Measurements from ENCODE around the gene RUNX1.

DNA sequence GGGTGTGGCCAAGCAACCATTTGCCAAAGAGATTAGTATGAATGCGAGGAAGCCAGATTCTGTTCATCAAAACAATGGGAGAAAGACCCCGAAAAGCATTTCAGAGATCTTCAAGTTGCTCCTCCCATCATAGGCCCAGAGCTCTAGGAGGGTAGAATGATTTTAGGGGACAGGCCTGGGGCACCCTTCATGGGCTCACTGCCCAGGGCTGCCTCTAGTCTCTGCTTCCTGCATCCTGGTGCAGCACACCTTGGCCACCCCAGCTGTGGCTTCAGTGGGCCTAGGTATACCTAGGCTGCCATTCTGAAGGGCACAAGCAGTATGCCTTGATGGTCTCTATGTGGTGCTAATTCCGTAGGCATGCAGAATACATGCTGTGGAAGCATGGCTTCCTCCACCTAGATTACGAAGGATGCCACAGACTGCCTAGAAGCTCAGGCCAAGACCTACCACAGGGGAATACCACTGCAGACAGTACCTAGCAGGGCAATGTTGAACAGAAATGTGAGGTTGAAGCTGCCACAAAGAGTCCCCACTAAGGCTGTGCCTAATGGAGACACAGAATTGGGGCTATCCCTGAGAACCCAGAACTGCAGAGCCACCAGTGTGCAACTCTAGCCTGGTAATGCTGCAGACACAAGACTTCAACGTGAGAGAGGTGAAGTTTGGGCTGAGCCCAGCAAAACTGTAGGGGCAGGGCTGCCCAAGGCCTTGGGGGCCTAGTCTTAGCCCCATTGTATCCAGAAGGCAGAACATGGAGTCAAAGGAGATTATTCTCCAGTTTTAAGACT lies 221.5 kb downstream of the RUNX1 start:
- TF ChIP-seq, protein P1, sequence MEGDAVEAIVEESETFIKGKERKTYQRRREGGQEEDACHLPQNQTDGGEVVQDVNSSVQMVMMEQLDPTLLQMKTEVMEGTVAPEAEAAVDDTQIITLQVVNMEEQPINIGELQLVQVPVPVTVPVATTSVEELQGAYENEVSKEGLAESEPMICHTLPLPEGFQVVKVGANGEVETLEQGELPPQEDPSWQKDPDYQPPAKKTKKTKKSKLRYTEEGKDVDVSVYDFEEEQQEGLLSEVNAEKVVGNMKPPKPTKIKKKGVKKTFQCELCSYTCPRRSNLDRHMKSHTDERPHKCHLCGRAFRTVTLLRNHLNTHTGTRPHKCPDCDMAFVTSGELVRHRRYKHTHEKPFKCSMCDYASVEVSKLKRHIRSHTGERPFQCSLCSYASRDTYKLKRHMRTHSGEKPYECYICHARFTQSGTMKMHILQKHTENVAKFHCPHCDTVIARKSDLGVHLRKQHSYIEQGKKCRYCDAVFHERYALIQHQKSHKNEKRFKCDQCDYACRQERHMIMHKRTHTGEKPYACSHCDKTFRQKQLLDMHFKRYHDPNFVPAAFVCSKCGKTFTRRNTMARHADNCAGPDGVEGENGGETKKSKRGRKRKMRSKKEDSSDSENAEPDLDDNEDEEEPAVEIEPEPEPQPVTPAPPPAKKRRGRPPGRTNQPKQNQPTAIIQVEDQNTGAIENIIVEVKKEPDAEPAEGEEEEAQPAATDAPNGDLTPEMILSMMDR (IDR thresholded peaks at IDR 0.05), result no peak
- no peak for TF ChIP-seq POLR2A (IDR thresholded peaks at IDR 0.05)

All from right lobe of liver (tissue), 4 donors.